Measurements from ENCODE around the gene SPRY2.
"Not testable (repeated sequence)": the region's sequence is repeated elsewhere in the genome, so short reads cannot be mapped to it uniquely, and the experiment has no call there.

DNA sequence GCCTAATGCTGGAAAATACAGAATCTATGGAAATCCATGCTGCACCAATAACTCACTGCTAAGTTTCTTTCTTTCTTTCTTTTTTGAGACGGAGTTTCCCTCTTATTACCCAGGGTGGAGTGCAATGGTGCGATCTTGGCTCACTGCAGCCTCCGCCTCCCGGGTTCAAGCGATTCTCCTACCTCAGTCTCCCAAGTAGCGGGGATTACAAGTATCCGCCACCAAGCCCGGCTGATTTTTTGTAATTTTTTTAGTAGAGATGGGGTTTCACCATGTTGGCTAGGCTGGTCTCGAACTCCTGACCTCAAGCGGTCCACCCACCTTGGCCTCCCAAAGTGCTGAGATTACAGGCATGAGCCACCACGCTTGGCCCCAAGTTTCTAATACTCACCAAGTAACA, 3.1 kb upstream of the SPRY2 start:
- TF ChIP-seq, protein P1, sequence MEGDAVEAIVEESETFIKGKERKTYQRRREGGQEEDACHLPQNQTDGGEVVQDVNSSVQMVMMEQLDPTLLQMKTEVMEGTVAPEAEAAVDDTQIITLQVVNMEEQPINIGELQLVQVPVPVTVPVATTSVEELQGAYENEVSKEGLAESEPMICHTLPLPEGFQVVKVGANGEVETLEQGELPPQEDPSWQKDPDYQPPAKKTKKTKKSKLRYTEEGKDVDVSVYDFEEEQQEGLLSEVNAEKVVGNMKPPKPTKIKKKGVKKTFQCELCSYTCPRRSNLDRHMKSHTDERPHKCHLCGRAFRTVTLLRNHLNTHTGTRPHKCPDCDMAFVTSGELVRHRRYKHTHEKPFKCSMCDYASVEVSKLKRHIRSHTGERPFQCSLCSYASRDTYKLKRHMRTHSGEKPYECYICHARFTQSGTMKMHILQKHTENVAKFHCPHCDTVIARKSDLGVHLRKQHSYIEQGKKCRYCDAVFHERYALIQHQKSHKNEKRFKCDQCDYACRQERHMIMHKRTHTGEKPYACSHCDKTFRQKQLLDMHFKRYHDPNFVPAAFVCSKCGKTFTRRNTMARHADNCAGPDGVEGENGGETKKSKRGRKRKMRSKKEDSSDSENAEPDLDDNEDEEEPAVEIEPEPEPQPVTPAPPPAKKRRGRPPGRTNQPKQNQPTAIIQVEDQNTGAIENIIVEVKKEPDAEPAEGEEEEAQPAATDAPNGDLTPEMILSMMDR (IDR thresholded peaks at IDR 0.05), result not testable (repeated sequence)
- not testable (repeated sequence) for TF ChIP-seq EP300, POLR2A, POLR2AphosphoS5 (IDR thresholded peaks at IDR 0.05)

All from suprapubic skin (tissue), 4 donors.